Stimulated activated CD8-positive, alpha-beta memory T cell treated with anti-CD3 and anti-CD28 coated beads, Interleukin-15, amount 100 ng/mL, for 4 hours (primary cell): Measurements from ENCODE around the gene CRIP3.

Experiments used
- DNase-seq, 2 donors: peaks; one replicate each; pipeline ENCODE4 v3.0.0-alpha.2; 2020; ENCODE audit warnings: low read depth in 2 of 2

Gene CRIP3

GRCh38 chr6:43273707-43274106, 34.9 kb downstream of the CRIP3 start:
- no peak for DNase-seq

GRCh38 chr6:43271944-43272343, 36.7 kb downstream of the CRIP3 start:
- DNase-seq: no peak

- DNase-seq: no peak
Observed at GRCh38 chr6:43271103-43271815, 37.4 kb downstream of the CRIP3 start.

GRCh38 chr6:43269273-43270007, 39.2 kb downstream of the CRIP3 start:
- DNase-seq: peak in 1 of 2 donors; percentile 27

- DNase-seq: no peak
Observed at GRCh38 chr6:43268782-43269272, 39.8 kb downstream of the CRIP3 start.

GRCh38 chr6:43268355-43268700, 40.3 kb downstream of the CRIP3 start:
- DNase-seq: no peak

- DNase-seq: no peak
Observed at GRCh38 chr6:43267619-43268354, 40.8 kb downstream of the CRIP3 start.

GRCh38 chr6:43265564-43265963, 43.1 kb downstream of the CRIP3 start:
- DNase-seq: no peak

- DNase-seq: no peak
Observed at GRCh38 chr6:43264599-43265145, 44.0 kb downstream of the CRIP3 start.

GRCh38 chr6:43263314-43264178, 45.1 kb downstream of the CRIP3 start:
- peak; percentile 41 to 50 for DNase-seq

GRCh38 chr6:43262780-43263313, 45.8 kb downstream of the CRIP3 start:
- DNase-seq: no peak

GRCh38 chr6:43262000-43262779, 46.4 kb downstream of the CRIP3 start:
- no peak for DNase-seq

- DNase-seq: no peak
Observed at GRCh38 chr6:43261198-43261597, 47.4 kb downstream of the CRIP3 start.

GRCh38 chr6:43260791-43261190, 47.8 kb downstream of the CRIP3 start:
- no peak for DNase-seq

- DNase-seq: no peak
Observed at GRCh38 chr6:43258807-43259686, 49.6 kb downstream of the CRIP3 start.

- DNase-seq: no peak
Observed at GRCh38 chr6:43258180-43258579, 50.4 kb downstream of the CRIP3 start.

- no peak for DNase-seq
Observed at GRCh38 chr6:43257367-43258145, 51.1 kb downstream of the CRIP3 start.

- no peak for DNase-seq
Observed at GRCh38 chr6:43256670-43257366, 51.8 kb downstream of the CRIP3 start.
